Astrocyte of the spinal cord (primary cell): Measurements from ENCODE around the gene NPHP4.
A peak's percentile ranks its signal among the peaks of the same experiment; 100 is the strongest.

ENCODE experiments used
- DNase-seq: peaks from one replicate; pipeline ENCODE4 v3.0.0; 2011; ENCODE audit warnings: low read depth, low spot score
- H3K4me3 ChIP-seq: 2 replicates; pipeline ENCODE4 v1.5.1; 2011; ENCODE audit warnings: low read depth, mild to moderate bottlenecking, low read length, moderate library complexity
- in situ Hi-C: cut with HindIII; loops from 2 replicates; pipeline ENCODE4 v1.10.0; 2017; ENCODE audit warnings: low sequenced_read_pairs
- TF ChIP-seq, protein P1 (sequence below): IDR thresholded peaks from 2 replicates; pipeline ENCODE4 v1.5.1; 2012; ENCODE audit warnings: low read depth, mild to moderate bottlenecking, low read length, inconsistent platforms

NPHP4 gene

GRCh38 chr1:5941671-5942070 lies 50.6 kb downstream of the NPHP4 start:
- H3K4me3 ChIP-seq: no peak overlapping the region
- in situ Hi-C loops: no loop called here
- TF ChIP-seq, protein P1, sequence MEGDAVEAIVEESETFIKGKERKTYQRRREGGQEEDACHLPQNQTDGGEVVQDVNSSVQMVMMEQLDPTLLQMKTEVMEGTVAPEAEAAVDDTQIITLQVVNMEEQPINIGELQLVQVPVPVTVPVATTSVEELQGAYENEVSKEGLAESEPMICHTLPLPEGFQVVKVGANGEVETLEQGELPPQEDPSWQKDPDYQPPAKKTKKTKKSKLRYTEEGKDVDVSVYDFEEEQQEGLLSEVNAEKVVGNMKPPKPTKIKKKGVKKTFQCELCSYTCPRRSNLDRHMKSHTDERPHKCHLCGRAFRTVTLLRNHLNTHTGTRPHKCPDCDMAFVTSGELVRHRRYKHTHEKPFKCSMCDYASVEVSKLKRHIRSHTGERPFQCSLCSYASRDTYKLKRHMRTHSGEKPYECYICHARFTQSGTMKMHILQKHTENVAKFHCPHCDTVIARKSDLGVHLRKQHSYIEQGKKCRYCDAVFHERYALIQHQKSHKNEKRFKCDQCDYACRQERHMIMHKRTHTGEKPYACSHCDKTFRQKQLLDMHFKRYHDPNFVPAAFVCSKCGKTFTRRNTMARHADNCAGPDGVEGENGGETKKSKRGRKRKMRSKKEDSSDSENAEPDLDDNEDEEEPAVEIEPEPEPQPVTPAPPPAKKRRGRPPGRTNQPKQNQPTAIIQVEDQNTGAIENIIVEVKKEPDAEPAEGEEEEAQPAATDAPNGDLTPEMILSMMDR: no peak
- no peak for DNase-seq

GRCh38 chr1:5940723-5941407 lies 51.4 kb downstream of the NPHP4 start:
- H3K4me3 ChIP-seq: no peak overlapping the region
- in situ Hi-C loops: no loop called here
- DNase-seq: no peak
- TF ChIP-seq, protein P1: no peak

- in situ Hi-C loops: no loop called here
- TF ChIP-seq, protein P1: no peak
- no peak for DNase-seq
- H3K4me3 ChIP-seq: no peak overlapping the region
These were observed 52.7 kb downstream of the NPHP4 start for GRCh38 chr1:5939271-5940170.

DNA sequence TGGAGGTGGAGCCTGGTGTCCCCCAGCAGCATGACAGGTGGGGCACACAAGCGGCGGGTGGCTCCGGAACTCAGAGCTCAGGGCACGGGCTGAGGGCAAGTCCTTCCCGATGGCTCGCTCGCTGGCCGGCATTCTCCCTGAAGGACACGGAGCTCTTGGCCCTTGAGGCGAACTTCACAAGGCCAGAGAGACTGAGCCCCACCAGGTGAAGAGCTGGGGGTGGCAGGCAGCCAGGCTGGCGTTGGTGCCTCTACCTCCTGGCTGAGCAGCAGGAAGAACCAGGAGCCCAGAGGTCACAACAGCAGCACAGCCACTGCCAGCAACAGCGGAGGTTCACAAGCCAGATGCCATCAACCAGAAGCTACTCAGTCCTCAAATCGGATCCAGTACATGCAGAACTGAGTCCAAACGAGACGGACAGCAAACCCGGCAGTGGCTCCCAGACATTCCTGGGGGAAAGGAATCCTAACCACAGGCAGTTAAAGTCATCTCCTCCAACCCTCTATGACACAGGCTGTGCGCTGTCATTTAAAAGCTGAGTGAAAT lies 54.1 kb downstream of the NPHP4 start:
- TF ChIP-seq, protein P1: no peak
- in situ Hi-C loops: no loop called here
- H3K4me3 ChIP-seq: no peak overlapping the region
- peak; percentile 71 for DNase-seq

GRCh38 chr1:5937373-5937857 lies 54.8 kb downstream of the NPHP4 start:
- TF ChIP-seq, protein P1: no peak
- in situ Hi-C loops: no loop called here
- DNase-seq: no peak
- no peak overlapping the region for H3K4me3 ChIP-seq

DNA sequence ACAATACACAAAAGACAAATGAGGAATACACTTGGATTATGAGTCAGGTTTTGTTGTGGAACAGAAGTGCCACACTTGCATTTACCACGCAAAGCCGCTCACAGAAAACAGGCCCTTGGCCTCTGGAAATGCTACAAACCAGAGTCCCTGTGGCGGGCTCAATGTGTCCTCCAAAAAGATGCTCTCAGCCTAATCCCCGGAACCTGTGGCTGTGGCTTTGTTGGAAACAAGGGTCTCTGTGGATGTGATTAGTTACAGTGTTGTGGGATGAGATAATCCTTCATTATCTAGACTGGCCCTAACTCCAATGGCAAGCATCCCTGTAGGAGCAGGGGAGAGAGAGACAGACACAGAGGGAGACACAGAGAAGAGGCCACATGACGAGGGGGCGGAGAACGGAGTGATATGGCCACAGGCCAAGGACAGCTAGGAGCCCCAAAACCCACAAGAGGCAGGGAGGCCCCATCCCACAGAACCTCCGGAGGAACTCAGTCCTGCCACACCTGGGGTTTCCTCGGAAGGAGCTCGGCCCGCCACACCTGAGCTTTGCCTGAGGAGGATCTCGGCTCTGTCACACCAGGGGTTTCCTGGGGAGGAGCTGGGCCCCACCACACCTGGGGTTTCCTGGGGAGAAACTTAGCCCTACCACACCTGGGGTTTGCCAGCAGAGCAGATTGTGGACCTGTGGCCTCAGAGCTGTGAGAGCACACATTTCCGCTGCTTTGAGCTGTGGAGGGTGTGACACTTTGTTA lies 55.4 kb downstream of the NPHP4 start:
- in situ Hi-C loops: no loop called here
- no peak for DNase-seq
- H3K4me3 ChIP-seq: no peak overlapping the region
- TF ChIP-seq, protein P1: no peak
